Suprapubic skin (tissue), 4 donors: ENCODE measurements around the gene GNAI3.

Experiments
- EP300 ChIP-seq: sonication (generic); formaldehyde crosslinking; IDR thresholded peaks from one replicate; pipeline ENCODE4 v1.6.1; 2017; ENCODE audit warnings: antibody characterized with exemption
- POLR2A ChIP-seq, 2 donors: fragments of 450-650 bp; IDR thresholded peaks; one replicate each; pipeline ENCODE4 v1.6.1; 2017; ENCODE audit warnings: antibody characterized with exemption in 2 of 2, mild to moderate bottlenecking in 2 of 2, moderate library complexity in 2 of 2
- POLR2AphosphoS5 ChIP-seq, 3 donors: sonication (generic); formaldehyde crosslinking; IDR thresholded peaks; one replicate each; pipeline ENCODE4 v1.6.1; 2017; ENCODE audit warnings: antibody characterized with exemption in 3 of 3

DNA sequence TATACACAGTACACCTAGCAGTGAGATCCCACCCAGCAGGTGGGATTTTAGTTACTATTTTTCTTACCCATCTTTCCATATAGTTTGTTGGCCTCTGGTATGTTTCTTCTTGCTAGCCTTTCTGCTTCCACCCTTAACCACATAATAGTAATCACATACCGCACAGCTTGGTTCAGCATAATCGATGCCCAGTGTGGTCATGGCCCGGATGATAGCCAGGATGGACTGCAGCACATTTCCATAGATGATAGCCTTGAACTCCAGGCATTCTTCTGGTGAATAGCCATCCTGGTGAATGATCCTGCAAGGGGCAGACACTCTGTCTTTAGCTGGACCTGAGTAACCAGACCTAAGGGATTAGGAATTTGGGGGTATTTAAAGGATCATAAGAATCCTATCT, 61.5 kb downstream of the GNAI3 start:
- TF ChIP-seq EP300 = no peak
- no peak for TF ChIP-seq POLR2A (IDR thresholded peaks at IDR 0.05)
- no peak for TF ChIP-seq POLR2AphosphoS5 (IDR thresholded peaks at IDR 0.05)
